ENCODE data around the gene SETD9.

DNA sequence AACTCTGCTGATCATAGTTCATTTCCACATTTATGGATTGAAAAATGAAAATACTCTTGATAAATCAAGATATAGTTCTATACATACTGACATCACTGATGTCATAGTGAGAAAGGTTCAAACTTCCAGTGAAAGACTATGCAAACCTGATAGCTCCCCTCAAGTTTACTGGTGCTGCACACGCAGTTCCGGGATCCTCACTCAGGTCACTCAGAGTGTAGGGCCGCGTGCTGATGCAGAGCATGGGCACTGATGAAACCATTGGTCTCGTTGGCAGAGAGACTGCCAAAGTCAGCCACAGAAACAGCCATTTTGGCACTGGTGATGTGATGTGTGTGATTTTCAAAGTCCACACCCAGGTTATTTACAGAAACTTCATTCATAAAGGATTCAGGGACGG lies 13.5 kb downstream of the SETD9 start:
- TF ChIP-seq, protein P1, sequence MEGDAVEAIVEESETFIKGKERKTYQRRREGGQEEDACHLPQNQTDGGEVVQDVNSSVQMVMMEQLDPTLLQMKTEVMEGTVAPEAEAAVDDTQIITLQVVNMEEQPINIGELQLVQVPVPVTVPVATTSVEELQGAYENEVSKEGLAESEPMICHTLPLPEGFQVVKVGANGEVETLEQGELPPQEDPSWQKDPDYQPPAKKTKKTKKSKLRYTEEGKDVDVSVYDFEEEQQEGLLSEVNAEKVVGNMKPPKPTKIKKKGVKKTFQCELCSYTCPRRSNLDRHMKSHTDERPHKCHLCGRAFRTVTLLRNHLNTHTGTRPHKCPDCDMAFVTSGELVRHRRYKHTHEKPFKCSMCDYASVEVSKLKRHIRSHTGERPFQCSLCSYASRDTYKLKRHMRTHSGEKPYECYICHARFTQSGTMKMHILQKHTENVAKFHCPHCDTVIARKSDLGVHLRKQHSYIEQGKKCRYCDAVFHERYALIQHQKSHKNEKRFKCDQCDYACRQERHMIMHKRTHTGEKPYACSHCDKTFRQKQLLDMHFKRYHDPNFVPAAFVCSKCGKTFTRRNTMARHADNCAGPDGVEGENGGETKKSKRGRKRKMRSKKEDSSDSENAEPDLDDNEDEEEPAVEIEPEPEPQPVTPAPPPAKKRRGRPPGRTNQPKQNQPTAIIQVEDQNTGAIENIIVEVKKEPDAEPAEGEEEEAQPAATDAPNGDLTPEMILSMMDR (conservative IDR thresholded peaks at IDR 0.05; ENCODE audit: low read length), result no peak
- TF ChIP-seq EZH2phosphoT487 (IDR thresholded peaks at IDR 0.05; ENCODE audit: borderline replicate concordance, low read depth, low read length), result no peak
